Heart right ventricle (tissue), 16 donors: ENCODE measurements around the gene C9orf50. TPM values are rescaled to one million over a fixed set of nuclear protein-coding genes. Genes with fewer than 3 reads are reported as not detected.

Experiments
- ATAC-seq, 8 donors: fragments of 200-7000 bp; cut with Tn5 transposase; one replicate each; pipeline ENCODE4 v1.9.1; 2020; ENCODE audit warnings: mild to moderate bottlenecking in 8 of 8, moderate library complexity in 8 of 8, moderate number of reproducible peaks in 1 of 8
- DNase-seq, 2 donors: peaks; one replicate each; pipeline ENCODE4 v3.0.0-alpha.2; 2020
- H3K27ac ChIP-seq, 10 donors: fragments of 200-600 bp; sonication (generic) in 2 of 10; one replicate each; pipeline versions ENCODE4 v1.5.0 to v1.8.0; 2020 to 2022; ENCODE audit warnings: mild to moderate bottlenecking in 3 of 10
- H3K27me3 ChIP-seq, 7 donors: fragments of 200-600 bp; one replicate each; pipeline ENCODE4 v1.8.0; 2021 to 2022; ENCODE audit warnings: mild to moderate bottlenecking in 2 of 7
- H3K36me3 ChIP-seq, 9 donors: fragments of 200-600 bp; sonication (generic) in 1 of 9; one replicate each; pipeline versions ENCODE4 v1.5.0 to v1.8.0; 2020 to 2022; ENCODE audit warnings: mild to moderate bottlenecking in 2 of 9
- H3K4me1 ChIP-seq, 9 donors: fragments of 200-600 bp; sonication (generic) in 1 of 9; one replicate each; pipeline versions ENCODE4 v1.5.0 to v1.8.0; 2020 to 2022; ENCODE audit warnings: mild to moderate bottlenecking in 4 of 9
- H3K4me3 ChIP-seq, 10 donors: fragments of 200-600 bp; sonication (generic) in 2 of 10; one replicate each; pipeline versions ENCODE4 v1.5.0 to v1.8.0; 2020 to 2022; ENCODE audit warnings: mild to moderate bottlenecking in 7 of 10, moderate library complexity in 2 of 10
- H3K9me3 ChIP-seq, 11 donors: fragments of 200-600 bp in 10 of 11; sonication (generic) in 2 of 11; one replicate each; pipeline versions ENCODE4 v1.5.0 to v1.8.0; 2013 to 2022; ENCODE audit warnings: mild to moderate bottlenecking in 2 of 11, control low read depth in 1 of 11, moderate library complexity in 1 of 11
- CTCF ChIP-seq, 9 donors: fragments of 200-600 bp; sonication (generic) in 2 of 9; IDR thresholded peaks; one replicate each; pipeline versions ENCODE4 v1.5.0 to v1.8.0; 2021 to 2022; ENCODE audit warnings: antibody characterized with exemption in 9 of 9, mild to moderate bottlenecking in 5 of 9, moderate library complexity in 1 of 9
- WGBS, 2 donors: extraction: QIAGEN DNeasy Blood & Tissue Kit; methylation state at CpG; one replicate each; pipeline ENCODE4 v1.1.7; 2013; ENCODE audit warnings: inconsistent platforms in 1 of 2; 5-methylcytosine and 5-hydroxymethylcytosine counted together
- intact Hi-C, 10 donors: fragments of 100-400 bp; cut with DNase I; formaldehyde crosslinking; loops; one replicate each; pipeline versions ENCODE4 v1.11.1 to v1.14.2; 2022
- polyA plus RNA-seq, 2 donors: library from polyadenylated mRNA; stranded (reverse); fragments of 200-250 nt; gene quantifications; one replicate each; pipeline ENCODE4 v1.2.3, GENCODE V29; 2013
- total RNA-seq, 10 donors: library from RNA; stranded (reverse); fragmentation: NEBNext Ultra II Directional in 3 of 10; extraction: Animal tissue kit (Norgen Biotek cat#: 25700) in 3 of 10; gene quantifications; one replicate each; pipeline versions ENCODE4 v1.2.1 to v1.2.4, GENCODE V29; 2021 to 2023
- donor health status: Arrhythmogenic right ventricular cardiomyopathy.
- donor health status: ischemic (EF 13 %, LVEDD 7.1; RV severe dilation, severe dysfunction).
- donor health status: healthy with polysubstance abuse.
- donor health status: DM: no; HTN: yes; CAD: no.
- donor health status: DM: no; HTN: no; CAD: no.
- donor health status: ischemic (EF 25% LVEDD 6.9; RV normal size, moderate dysfunction).
- donor health status: ischemic (EF 25% LVEDD 5.7; RV mildly dilated, moderate dysfunction).
- donor health status: healthy.
- donor health status: DM: yes; HTN: yes; CAD: no.
- donor health status: Ischemic cardiomyopathy.
- donor health status: ischemic (EF 35%, LVEDD 5.7; RV mildly dilated, moderate dysfunction).
- donor health status: nonischemic (EF 11% LVEDD 7.7; RV severe dilation, severe dysfunction).
- donor health status: DM: yes; HTN: yes; CAD: no.
- donor health status: PGD.
- donor health status: ischemic (EF 29% LVEDD 5.4; RV normal size, mild dysfunction).
- donor health status: nonischemic (EF 23%, LVEDD 6.1; RV moderate dilation, normal function).

The C9orf50 gene
- total and polyA plus RNA-seq, 12 donors, result not detected

GRCh38 chr9:129626079-129626624, 5.3 kb upstream of the C9orf50 start, which contains the start of gene NTMT1:
Gene NTMT1 (plus strand): TSS chr9:129626163. CDS start chr9:129632704, 6,541 bp downstream.
- intact Hi-C loops, result loop anchor here in 2 of 10 donors (5.0 kb wide), 2 partner anchors 489 to 939 kb away; partner anchors contain the start of gene SET (in 1 of the 2)
- peaks cover 0 to 20% (median 0%) of the 10 kb centered on the region in 9 donors for H3K36me3 ChIP-seq
- ATAC-seq (peak; percentile 91 to 95 (median 94)), DNase-seq (peak; percentile 85 to 90)
- no peak for TF ChIP-seq CTCF (IDR thresholded peaks at IDR 0.05)
- WGBS, 2 donors, result 0 to 1% methylated on average over 51 to 55 of the region's 55 CpGs
- no peaks in the 10 kb centered on the region for H3K9me3 ChIP-seq
- peak within 1 kb of the TSS; percentile 58 to 90 (median 79) for H3K4me3 ChIP-seq
- H3K27me3 ChIP-seq, result peaks cover 0 to 9% (median 0%) of the 10 kb centered on the region in 7 donors
- peaks cover 19 to 61% (median 53%) of the 10 kb centered on the region in 9 donors for H3K4me1 ChIP-seq
- peak within 1 kb of the TSS; percentile 79 to 98 (median 94) for H3K27ac ChIP-seq

GRCh38 chr9:129624947-129625346, 4.0 kb upstream of the C9orf50 start:
- peaks cover 0 to 13% (median 0%) of the 10 kb centered on the region in 9 donors for H3K36me3 ChIP-seq
- peaks cover 0 to 21% (median 3%) of the 10 kb centered on the region in 7 donors for H3K27me3 ChIP-seq
- intact Hi-C loops, result loop anchor here in 2 of 10 donors (5.0 kb wide), 2 partner anchors 488 to 938 kb away; partner anchors contain the start of gene SET (in 1 of the 2)
- peaks cover 18 to 57% (median 47%) of the 10 kb centered on the region in 9 donors for H3K4me1 ChIP-seq
- DNase-seq (no peak), ATAC-seq (no peak)
- no peaks in the 10 kb centered on the region for H3K9me3 ChIP-seq
- TF ChIP-seq CTCF (IDR thresholded peaks at IDR 0.05), result no peak
- peak overlapping the region in 2 of 10 donors; percentile 94 to 98 for H3K27ac ChIP-seq
- 38 to 47% methylated on average over 9 of the region's 9 CpGs for WGBS, 2 donors
- H3K4me3 ChIP-seq, result peak overlapping the region in 1 of 10 donors; percentile 86

GRCh38 chr9:129624168-129624759, 3.4 kb upstream of the C9orf50 start:
- H3K4me1 ChIP-seq, result peaks cover 18 to 59% (median 46%) of the 10 kb centered on the region in 9 donors
- 41 to 42% methylated on average over 12 of the region's 12 CpGs for WGBS, 2 donors
- DNase-seq (peak in 1 of 2 donors; percentile 65), ATAC-seq (no peak)
- H3K36me3 ChIP-seq, result peaks cover 0 to 6% (median 0%) of the 10 kb centered on the region in 9 donors
- H3K27me3 ChIP-seq, result peaks cover 0 to 28% (median 3%) of the 10 kb centered on the region in 7 donors
- H3K4me3 ChIP-seq, result no peak overlapping the region
- peak; percentile 50 to 84 (median 71) for TF ChIP-seq CTCF (IDR thresholded peaks at IDR 0.05)
- intact Hi-C loops, result no loop called here
- no peaks in the 10 kb centered on the region for H3K9me3 ChIP-seq
- H3K27ac ChIP-seq, result peak overlapping the region in 1 of 10 donors; percentile 98

GRCh38 chr9:129623331-129623730, 2.4 kb upstream of the C9orf50 start:
- intact Hi-C loops, result no loop called here
- WGBS, 2 donors, result 60 to 73% methylated on average over 6 of the region's 6 CpGs

More at GRCh38 chr9:129623331-129623730, 2.4 kb upstream of the C9orf50 start:
- Histone ChIP-seq H3K4me3 (no peak overlapping the region), H3K27me3 (peaks cover 0 to 33% (median 3%) of the 10 kb centered on the region in 7 donors), H3K36me3 (peaks cover 0 to 4% (median 0%) of the 10 kb centered on the region in 9 donors), H3K27ac (no peak overlapping the region), H3K9me3 (no peaks in the 10 kb centered on the region), H3K4me1 (peaks cover 18 to 50% (median 37%) of the 10 kb centered on the region in 9 donors)
- TF ChIP-seq CTCF (IDR thresholded peaks at IDR 0.05), result no peak
- ATAC-seq (no peak), DNase-seq (no peak)
